Gastroesophageal sphincter (tissue), 4 donors: ENCODE data around the gene PNKP. TPM values are rescaled to one million over a fixed set of nuclear protein-coding genes. Genes with fewer than 3 reads are reported as not detected.

Experiments used
- ATAC-seq: fragments of 150-250 bp; one replicate; pipeline ENCODE4 v1.9.1; 2016; ENCODE audit warnings: mild to moderate bottlenecking, moderate library complexity
- H3K27ac ChIP-seq, 4 donors: fragments of 200-600 bp; sonication (generic) in 3 of 4; 1 replicate in 3 of 4; 2 replicates in 1 of 4; pipeline ENCODE4 v1.5.1; 2016 to 2019
- H3K27me3 ChIP-seq: fragments of 200-600 bp; sonication (generic); one replicate; pipeline ENCODE4 v1.5.1; 2019
- H3K36me3 ChIP-seq, 2 donors: fragments of 200-600 bp; sonication (generic); one replicate each; pipeline ENCODE4 v1.5.1; 2019; ENCODE audit warnings: control low read depth in 1 of 2
- H3K4me1 ChIP-seq, 3 donors: fragments of 200-600 bp; sonication (generic); 1 replicate in 2 of 3; 2 replicates in 1 of 3; pipeline ENCODE4 v1.5.1; 2016 to 2019; ENCODE audit warnings: control low read depth in 2 of 3
- H3K4me3 ChIP-seq, 2 donors: fragments of 200-600 bp; sonication (generic); one replicate each; pipeline ENCODE4 v1.5.1; 2019; ENCODE audit warnings: mild to moderate bottlenecking in 1 of 2, moderate library complexity in 1 of 2
- H3K9me3 ChIP-seq, 3 donors: fragments of 200-600 bp; sonication (generic); one replicate each; pipeline ENCODE4 v1.5.1; 2017 to 2019; ENCODE audit warnings: control low read depth in 2 of 3
- EP300 ChIP-seq: sonication (generic); formaldehyde crosslinking; IDR thresholded peaks from one replicate; pipeline ENCODE4 v1.6.1; 2017; ENCODE audit warnings: antibody characterized with exemption, mild to moderate bottlenecking
- POLR2A ChIP-seq, 2 donors: fragments of 450-650 bp; IDR thresholded peaks; one replicate each; pipeline ENCODE4 v1.6.1; 2017; ENCODE audit warnings: antibody characterized with exemption in 2 of 2, mild to moderate bottlenecking in 2 of 2, moderate library complexity in 1 of 2
- POLR2AphosphoS5 ChIP-seq: sonication (generic); formaldehyde crosslinking; IDR thresholded peaks from one replicate; pipeline ENCODE4 v1.6.1; 2017; ENCODE audit warnings: antibody characterized with exemption
- WGBS, 2 donors: methylation state at CpG; one replicate each; pipeline ENCODE4 v1.1.5; 2018; ENCODE audit warnings: low coverage in 1 of 2; 5-methylcytosine and 5-hydroxymethylcytosine counted together
- total RNA-seq, 4 donors: library from RNA; depleted of rRNA; stranded (reverse); fragments of >200 nt; gene quantifications; one replicate each; pipeline ENCODE4 v1.1.0, GENCODE V29; 2016
- TF ChIP-seq, protein P1 (sequence below), 4 experiments: fragments of 200-600 bp in 2 of 4; fragments of 450-650 bp in 2 of 4; sonication (generic) in 1 of 4; IDR thresholded peaks; one replicate each; pipeline ENCODE4 v1.5.1; 2017 to 2019; ENCODE audit warnings: antibody characterized with exemption in 4 of 4, mild to moderate bottlenecking in 2 of 4, moderate library complexity in 2 of 4

PNKP gene
- total RNA-seq, 4 donors from 2014 or later = 12.5 to 64.3 (median 29.4) TPM

DNA sequence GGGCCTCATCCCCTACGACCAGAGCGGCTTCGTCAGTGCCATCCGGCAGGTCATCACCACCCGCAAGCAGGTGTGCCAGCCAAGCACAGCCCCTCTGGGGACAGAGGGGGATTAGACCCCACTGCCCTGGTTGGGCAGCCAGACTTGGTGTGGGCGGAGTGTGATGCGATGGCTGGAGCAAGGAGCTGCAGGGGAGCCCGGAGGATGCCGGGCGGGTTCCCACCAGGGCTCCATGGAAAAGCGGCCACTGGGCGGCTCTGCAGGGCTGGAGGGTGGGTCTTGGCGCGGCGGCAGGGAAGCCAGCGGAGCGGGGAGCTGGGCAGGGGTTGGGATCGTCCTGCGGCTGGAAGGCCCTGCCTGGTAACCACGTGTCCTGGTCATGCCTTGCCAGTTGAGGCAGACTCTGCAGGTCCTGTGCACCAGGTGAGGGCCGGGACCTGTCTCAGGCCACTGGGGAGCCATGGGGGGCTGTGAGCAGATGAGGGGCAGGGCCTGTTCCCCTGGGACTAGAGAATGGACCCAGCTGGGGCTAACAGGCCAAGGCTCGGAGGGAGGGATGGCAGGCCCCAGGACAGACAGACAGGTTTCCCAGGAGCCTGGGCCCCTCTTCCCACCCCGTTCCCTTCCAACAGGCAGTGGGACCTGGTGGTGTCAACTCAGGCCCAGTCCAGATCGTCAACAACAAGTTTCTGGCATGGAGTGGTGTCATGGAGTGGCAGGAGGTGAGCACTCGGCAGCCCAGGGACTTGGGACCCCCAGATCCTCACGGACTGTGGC, 10.1 kb downstream of the PNKP start:
- no peak for ATAC-seq
- H3K27me3 ChIP-seq = no peaks in the 10 kb centered on the region
- TF ChIP-seq POLR2A (IDR thresholded peaks at IDR 0.05) (no peak), EP300 (no peak), POLR2AphosphoS5 (no peak)
- TF ChIP-seq, protein P1, sequence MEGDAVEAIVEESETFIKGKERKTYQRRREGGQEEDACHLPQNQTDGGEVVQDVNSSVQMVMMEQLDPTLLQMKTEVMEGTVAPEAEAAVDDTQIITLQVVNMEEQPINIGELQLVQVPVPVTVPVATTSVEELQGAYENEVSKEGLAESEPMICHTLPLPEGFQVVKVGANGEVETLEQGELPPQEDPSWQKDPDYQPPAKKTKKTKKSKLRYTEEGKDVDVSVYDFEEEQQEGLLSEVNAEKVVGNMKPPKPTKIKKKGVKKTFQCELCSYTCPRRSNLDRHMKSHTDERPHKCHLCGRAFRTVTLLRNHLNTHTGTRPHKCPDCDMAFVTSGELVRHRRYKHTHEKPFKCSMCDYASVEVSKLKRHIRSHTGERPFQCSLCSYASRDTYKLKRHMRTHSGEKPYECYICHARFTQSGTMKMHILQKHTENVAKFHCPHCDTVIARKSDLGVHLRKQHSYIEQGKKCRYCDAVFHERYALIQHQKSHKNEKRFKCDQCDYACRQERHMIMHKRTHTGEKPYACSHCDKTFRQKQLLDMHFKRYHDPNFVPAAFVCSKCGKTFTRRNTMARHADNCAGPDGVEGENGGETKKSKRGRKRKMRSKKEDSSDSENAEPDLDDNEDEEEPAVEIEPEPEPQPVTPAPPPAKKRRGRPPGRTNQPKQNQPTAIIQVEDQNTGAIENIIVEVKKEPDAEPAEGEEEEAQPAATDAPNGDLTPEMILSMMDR (IDR thresholded peaks at IDR 0.05) = no peak
- peaks cover 0 to 81% of the 10 kb centered on the region in 2 donors for H3K36me3 ChIP-seq
- peaks cover 0 to 59% (median 11%) of the 10 kb centered on the region in 3 donors for H3K4me1 ChIP-seq
- peak overlapping the region in 2 of 4 donors; percentile 11 to 31 for H3K27ac ChIP-seq
- no CpG with 5 or more reads among the region's 26 CpGs for WGBS, 2 donors
- no peaks in the 10 kb centered on the region for H3K9me3 ChIP-seq
- H3K4me3 ChIP-seq = no peak overlapping the region

DNA sequence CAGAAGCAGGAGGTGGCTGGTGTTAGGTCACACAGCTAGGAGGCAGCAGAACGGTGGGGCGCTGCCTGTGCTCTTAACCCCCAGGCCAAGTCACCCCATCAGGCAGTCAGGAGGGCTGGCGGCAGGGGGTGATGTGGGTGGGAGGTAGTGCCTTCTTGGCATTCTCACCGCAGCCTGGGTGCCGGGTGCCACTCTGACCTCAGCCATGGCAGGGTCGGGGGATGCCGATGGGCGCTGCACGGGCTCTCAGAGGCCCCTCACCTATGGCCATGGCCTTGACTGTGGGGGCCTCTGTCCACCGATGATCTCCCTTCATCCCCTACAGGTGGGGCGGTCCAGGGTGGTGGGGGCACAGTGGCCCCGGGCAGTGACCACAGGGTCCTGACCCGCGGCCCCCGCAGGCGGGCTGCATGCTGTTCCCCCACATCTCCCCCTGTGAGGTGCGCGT, 10.8 kb downstream of the PNKP start:
- ATAC-seq = no peak
- WGBS, 2 donors = no CpG with 5 or more reads among the region's 18 CpGs
- Histone ChIP-seq H3K4me1 (peaks cover 0 to 64% (median 15%) of the 10 kb centered on the region in 3 donors), H3K27ac (peak overlapping the region in 2 of 4 donors; percentile 5 to 35), H3K36me3 (peaks cover 0 to 74% of the 10 kb centered on the region in 2 donors), H3K9me3 (no peaks in the 10 kb centered on the region), H3K4me3 (no peak overlapping the region), H3K27me3 (no peaks in the 10 kb centered on the region)
- TF ChIP-seq POLR2AphosphoS5 (no peak), POLR2A (IDR thresholded peaks at IDR 0.05) (no peak), EP300 (no peak)
- TF ChIP-seq, protein P1 (IDR thresholded peaks at IDR 0.05) = no peak

DNA sequence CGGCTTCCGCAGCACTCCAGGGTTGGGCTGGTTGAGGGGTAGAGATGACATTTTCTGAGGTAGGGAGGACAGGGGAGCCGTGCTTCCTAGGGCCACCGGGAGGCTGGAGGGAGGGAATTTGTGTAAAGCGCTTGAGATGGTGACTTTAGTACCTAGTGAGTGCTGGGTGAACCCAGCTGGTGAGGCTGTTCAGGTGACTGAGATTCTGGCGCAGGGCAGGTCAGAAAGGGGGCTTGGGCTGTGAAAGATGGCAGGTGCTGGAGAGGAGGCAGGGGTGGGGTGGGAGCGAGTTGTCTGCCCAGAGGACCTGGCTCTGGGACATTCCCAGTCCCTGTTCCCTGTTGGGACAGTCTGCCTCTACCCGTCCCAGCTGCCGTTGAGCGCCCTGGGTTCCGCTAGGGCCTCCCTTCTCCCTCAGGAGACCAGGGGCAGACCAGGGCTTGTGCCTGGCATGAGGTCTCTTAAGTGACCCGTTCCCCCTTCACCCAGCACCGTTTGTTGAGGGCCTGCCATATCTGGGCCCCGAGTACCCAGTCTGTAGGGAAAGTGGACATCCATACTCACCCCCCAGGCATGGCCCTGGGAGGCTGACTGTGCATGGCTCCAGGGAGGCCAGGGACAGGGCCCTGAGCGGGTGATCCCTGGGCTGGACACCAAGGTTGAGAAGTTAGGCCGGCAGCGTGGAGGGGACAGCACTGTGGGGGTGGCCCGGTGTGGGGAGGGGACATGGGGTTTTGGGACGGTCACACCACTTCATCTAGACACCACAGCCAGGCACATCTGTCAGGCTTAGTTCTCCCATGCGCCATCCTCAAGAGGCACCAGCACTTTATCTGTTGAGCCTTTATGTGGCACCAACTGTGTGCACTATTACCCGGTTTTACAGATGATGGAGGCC, 11.5 kb downstream of the PNKP start:
- Histone ChIP-seq H3K4me1 (peaks cover 0 to 58% (median 15%) of the 10 kb centered on the region in 3 donors), H3K4me3 (no peak overlapping the region), H3K9me3 (no peaks in the 10 kb centered on the region), H3K27me3 (no peaks in the 10 kb centered on the region), H3K36me3 (peaks cover 0 to 67% of the 10 kb centered on the region in 2 donors), H3K27ac (peak overlapping the region in 2 of 4 donors; percentile 12 to 35)
- TF ChIP-seq POLR2A (IDR thresholded peaks at IDR 0.05) (no peak), EP300 (no peak), POLR2AphosphoS5 (no peak)
- TF ChIP-seq, protein P1 (IDR thresholded peaks at IDR 0.05) = no peak
- ATAC-seq = no peak
- whole genome bisulfite sequencing, 2 donors = 73 to 82% methylated on average over 2 to 6 of the region's 21 CpGs

DNA sequence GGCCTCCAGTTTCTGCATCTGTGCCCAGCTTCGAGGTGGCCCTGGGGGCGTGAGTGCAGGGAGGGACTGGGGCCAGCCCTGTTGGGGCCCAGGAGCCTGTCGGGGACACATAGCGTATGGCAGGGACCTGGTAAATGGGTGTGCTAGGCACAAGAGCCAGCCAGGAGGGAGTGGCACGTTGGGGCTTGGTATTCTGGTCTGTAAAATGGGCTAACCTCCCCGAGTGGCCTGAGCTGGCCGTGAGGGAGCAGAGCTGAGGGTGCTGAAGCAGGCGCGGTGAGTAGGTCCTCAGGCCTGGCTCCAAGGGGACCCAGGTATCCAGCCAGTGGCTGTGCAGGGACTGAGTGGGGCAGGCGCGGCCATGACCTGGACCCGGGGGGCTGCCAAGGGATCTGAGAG, 12.1 kb downstream of the PNKP start:
- no peak overlapping the region for H3K4me3 ChIP-seq
- 80 to 100% methylated on average over 1 to 2 of the region's 12 CpGs for WGBS, 2 donors
- TF ChIP-seq, protein P1 (IDR thresholded peaks at IDR 0.05) = no peak
- TF ChIP-seq EP300 (no peak), POLR2AphosphoS5 (no peak)
- peaks cover 0 to 52% (median 15%) of the 10 kb centered on the region in 3 donors for H3K4me1 ChIP-seq
- H3K9me3 ChIP-seq = no peaks in the 10 kb centered on the region
- ATAC-seq = no peak
- H3K36me3 ChIP-seq = peaks cover 0 to 61% of the 10 kb centered on the region in 2 donors
- H3K27ac ChIP-seq = peak overlapping the region in 2 of 4 donors; percentile 12 to 35
- H3K27me3 ChIP-seq = no peaks in the 10 kb centered on the region
